PC-9 (cell line): Measurements from ENCODE around the gene EIF4E.
"Not testable (repeated sequence)": the region's sequence is repeated elsewhere in the genome, so short reads cannot be mapped to it uniquely, and the experiment has no call there.

Source experiments
- CTCF ChIP-seq: fragments of 200-600 bp; sonication (generic); conservative IDR thresholded peaks from 2 replicates; pipeline ENCODE4 v1.6.1; 2017; ENCODE audit warnings: mixed run types, antibody characterized with exemption, mild to moderate bottlenecking, moderate library complexity
- EZH2 ChIP-seq: fragments of 200-600 bp; sonication (generic); IDR thresholded peaks from 2 replicates; pipeline ENCODE4 v1.8.0; 2017; ENCODE audit warnings: antibody characterized with exemption, low read depth

GRCh38 chr4:98886382-98886781 lies 42.6 kb downstream of the EIF4E start:
- TF ChIP-seq CTCF, EZH2: not testable (repeated sequence)
